Right lung (tissue), 5 donors: ENCODE measurements around the gene MN1. TPM values are rescaled to one million over a fixed set of nuclear protein-coding genes. Genes with fewer than 3 reads are reported as not detected.

Experiments used
- DNase-seq, 2 donors: peaks; one replicate each; pipeline ENCODE4 v3.0.0-alpha.2; 2013
- polyA plus RNA-seq, 5 donors: library from polyadenylated mRNA; unstranded; fragments of 120-200 nt; gene quantifications; one replicate each; pipeline versions ENCODE4 v1.2.1 to v1.2.3, GENCODE V29; 2013; ENCODE audit warnings: inconsistent platforms in 1 of 5, low replicate concordance in 1 of 5; ENCODE audit not compliant: insufficient read length in 5 of 5, insufficient read depth in 1 of 5

MN1 gene
- polyA plus RNA-seq, 5 donors: 2.1 to 3.1 (median 2.2) TPM

DNA sequence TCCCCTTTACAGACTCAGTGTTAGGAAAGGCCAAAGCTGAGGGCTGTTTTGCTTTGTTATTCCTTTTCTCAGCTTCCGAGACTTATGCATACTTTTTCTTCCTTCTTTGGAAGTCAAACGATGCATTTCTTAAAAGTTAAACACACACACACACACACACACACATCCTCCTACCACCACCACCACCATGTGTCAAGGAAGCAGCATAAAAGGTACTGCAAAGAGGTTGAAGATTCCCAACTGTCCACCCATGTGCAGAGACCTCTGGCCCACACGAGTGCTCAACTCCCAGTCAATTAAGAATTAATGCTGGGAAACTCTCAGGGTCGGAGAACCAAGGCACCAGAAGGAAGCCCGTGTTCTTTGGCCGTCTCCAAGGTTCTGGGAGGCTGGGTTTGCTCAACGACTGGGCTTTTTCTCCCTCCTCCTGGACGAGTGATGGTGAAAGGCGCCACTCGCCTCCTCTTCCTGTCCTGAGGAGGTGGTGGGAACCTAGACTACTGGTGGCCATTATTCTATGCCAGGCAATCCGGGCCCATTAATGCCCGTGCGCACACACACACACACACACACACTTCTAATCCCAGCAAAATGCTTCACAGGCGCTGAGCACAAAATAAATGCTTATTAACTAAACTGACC, 15.1 kb downstream of the MN1 start:
- DNase-seq: no peak

DNA sequence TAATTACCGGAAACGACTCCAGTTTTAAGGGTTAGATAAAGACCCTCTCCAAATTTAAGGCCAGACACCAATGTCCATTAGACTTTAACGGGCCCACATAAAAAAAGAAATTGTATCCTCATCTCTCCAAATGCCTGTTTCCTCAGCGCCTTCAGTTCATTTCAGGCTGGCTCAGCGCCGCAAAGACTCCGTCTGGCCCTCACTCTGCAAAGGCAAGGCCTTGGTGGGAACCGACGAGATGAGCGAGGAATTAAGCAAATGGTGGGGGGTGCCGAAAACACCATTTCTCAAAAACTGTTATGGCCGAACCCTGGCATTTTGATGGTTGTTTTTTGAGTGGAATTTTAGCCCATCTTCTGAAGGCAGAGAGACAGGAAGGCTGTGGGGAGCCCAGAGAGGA, 15.7 kb downstream of the MN1 start:
- DNase-seq: no peak

DNA sequence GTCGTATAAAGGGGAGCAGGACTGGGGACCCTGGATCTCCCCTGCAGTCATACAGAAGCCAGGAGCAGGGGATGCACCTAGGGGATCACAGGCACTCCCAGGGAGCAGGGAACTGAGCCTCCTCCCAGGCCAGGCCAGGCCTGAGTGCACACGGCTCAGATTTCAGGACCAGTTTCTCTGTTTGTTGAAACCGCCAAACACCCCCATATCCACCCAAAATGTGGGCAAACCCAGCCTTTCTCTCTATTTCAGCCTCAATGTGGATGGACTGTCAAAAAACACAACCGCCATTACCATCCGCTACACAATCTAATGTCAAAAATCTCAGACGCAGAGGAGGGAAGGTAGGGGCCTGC, 17.5 kb downstream of the MN1 start:
- DNase-seq: no peak

DNA sequence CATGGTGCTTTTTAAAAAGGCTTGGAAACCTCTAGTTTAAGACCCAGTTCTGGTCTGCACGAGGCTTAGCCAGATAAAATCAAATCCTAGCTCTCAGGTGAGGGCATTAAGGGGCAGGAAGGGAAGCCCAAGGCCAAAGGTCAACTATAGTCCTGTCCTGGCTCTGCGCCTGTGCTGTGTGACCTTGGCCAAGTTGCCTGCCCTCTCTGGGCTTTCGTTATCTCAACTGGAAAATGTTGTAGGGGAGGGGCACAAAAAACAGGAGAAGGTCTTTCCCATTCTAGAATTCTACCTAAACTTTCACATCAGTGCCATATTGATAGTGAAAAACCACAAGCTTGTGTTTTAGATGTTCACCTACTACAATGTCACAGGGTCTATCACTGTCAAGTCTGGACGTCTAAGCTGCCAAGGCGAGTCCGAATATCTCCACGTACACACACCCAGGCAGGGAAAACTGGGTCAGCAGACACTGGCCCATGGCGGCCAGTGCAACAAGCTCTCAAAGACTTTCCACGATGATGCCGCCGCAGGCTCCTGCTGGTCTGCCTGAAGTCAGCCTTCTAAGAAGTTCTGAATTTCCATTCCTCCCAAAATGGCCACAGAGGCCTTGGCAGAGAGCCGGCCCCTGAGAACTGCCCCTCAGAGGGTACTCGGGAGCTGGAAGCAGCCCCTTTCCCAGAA, 18.0 kb downstream of the MN1 start:
- no peak for DNase-seq

DNA sequence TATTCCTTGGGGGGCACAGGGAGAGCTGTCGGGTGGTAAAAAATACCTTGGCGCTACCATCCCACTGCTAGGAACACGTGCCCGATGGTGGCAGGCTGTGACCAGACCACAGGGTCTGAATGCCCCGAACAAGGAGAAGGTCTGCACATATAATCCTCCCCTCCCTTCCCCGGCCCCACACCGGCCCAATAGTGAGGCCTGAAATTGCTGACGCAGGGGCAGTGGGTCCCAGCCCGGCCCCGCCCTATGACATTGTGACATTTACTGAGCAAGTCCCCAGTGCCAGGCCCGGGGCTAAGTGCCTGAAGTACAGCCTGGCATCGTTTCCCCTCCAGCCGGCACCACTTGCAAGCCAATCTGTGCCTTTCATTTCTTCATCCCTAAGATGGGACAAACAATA, 19.5 kb downstream of the MN1 start:
- DNase-seq: no peak

DNA sequence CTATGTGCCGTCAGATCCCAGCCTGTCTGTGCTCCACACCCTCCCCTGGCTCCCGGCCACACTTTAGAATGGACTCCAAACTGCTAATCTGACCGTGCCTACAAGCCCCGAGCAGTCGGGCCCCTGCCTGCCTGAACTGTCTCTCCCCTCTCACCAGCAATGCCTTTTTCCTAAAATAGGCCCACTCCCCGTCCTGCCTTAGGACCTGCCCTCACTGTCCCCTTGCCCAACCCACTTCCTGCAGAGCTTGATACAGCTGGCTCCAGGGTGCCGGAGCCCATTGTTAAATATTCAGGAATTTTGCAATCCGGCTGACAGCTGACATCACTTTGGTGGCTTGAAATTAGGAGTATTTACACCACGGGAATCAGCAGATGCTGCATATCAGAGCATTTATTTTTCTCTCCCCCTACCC, 21.4 kb downstream of the MN1 start:
- no peak for DNase-seq

DNA sequence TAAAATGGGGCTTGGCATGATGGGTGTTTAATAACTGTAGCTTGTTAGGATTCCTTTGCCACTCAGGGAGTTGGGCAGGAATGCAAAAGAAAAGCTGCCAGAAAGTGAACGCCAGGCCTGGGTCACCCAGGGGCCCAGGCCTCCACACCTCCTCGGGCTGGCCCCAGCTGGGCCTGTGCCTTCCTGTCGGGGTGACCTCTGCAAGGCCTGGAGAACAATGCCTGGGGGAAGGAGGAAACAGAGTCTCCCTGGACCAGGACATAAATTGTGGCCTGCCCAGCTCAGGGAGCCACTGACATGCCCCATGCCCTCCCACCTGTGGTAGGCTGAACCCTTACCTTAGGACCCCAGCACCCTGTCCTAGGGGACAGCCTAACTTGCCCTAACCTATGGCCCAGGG, 21.9 kb downstream of the MN1 start:
- no peak for DNase-seq

DNA sequence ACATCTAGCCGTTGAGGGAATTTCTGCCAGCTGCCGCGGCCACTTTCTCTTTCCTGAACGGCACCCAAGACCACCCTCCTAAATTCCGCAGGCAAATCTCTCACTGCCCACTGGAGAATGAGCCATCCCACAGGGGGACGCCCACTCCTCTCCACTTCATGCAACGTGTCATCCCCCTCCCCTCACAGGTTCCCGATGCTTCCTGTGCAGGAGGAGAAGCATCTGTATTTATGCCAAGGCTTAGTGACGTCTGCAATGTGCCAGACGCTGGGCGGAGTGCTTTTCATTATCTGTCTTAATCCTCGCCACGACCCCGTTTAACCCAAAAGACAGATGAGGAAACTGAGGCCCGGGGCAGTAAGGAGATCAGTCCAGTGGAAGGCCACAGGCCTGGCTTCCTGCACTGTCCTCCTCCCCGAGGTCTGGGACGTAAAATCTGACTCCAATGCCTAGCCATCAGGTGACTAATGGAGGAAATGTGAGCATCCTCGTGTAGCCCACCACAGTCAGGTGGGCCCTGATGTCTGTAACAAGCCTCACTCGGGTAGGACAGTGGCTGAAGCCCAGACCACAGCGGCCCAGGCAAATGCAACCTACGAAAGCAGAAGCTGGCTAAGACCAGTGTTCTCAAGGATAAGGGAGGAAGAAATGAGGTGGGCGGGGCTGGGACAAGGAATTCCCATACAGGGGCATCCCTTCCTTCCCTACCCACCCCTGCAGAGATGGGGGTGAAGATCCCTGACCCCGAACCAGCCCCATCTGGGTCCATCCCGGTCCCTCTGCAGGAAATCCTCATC, 23.1 kb downstream of the MN1 start:
- DNase-seq: no peak

DNA sequence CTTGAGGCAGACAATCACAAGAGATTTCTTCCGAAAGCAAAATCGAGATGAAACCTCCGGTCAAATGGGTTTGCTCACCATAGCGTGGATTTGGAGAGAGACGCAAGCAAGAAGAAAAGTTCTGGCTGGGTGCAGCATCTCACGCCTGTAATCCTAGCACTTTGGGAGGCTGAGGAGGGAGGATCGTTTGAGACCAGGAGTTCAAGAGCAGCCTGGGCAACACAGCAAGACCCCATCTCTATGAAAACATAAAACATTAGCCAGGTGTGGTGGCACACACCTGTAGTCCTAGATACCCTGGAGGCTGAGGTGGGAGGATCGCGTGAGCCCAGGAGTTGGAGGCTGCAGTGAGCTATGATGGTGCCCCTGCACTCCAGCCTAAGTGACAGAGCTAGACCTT, 24.4 kb downstream of the MN1 start:
- no peak for DNase-seq

DNA sequence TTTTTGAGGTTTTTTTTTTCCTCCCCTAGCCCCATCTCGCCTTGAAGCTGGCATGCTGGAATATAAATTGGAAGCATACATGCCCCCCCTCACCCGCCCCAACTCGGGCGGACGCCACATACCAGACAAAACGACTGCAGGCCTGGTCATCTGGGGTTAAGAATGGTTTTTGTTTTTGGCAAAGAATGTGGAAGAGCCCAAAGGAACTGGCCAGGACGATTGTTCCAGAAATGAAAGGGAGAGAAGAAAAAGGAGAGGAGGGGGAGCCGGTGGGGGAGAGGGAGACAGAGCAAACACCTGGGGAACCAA, 25.0 kb downstream of the MN1 start:
- DNase-seq: no peak

DNA sequence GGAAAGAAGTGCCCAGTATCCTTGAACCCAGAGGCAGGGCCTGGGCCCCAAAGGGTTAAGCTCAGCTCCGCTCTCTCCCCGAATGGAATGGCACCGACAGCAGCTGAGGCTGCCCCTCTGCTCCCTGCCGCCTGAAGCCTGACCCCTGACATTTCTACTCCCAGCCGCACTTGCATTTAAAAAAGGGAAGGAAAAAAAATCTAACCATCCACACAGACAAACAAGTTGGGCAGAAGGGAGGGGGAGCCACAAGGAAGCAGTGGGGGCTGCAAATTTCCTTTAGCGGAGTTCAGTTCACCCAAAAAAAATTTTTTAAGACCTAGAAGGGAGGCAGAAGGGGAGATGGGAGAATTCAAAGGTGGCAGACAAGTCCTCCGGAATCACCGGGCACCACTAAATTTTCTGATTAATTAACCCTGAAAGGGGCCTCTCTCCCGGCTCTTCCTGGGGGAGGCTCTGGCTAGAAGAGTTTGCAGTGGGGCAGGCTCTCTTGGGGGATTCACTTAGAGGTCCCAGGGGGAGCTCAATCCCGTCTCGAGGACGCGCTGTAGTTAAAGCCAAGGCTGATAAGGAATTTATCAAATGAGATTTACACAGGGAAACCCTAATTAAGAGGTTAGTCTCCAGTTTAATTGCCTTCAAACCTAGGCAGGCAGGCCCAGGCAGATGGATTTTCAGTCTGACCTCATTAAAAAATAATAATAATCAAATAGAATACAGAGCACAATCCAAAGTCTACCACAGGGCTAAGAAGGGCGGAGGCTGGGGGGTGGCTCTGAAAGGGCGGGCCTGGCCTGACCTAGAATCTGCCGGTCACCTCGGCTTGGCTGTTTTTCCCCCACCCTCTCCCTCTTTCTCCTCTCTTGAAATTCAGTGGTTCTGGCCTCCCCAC, 25.6 kb downstream of the MN1 start:
- DNase-seq: no peak

DNA sequence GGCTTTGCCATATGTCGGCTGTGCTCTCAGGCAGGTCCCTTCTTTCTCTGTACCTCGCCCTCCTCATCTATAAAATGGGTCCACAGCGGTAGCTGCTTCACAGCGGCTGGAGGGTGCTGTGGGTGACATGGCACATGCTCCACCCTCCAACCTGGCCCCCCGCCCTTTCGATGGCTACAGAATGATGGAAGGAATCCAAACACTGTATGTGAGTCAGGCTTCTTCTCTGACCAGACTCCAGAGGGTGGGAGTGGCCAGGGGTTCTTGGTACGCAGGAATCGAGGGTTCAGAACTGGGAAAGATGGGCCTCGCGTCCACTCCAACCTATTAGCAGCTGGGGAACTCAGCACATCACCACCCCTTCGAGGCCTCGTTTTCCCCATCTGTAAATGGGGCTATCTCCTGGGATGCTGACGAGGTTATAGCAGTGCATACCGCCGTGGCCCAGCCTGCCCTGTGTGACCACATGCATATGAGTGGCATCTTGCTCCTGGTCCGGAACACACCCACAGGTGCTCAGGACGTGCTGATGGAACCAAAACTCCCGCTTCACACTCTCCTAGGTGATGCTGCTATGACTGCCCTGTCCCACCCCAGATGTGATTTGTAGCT, 26.4 kb downstream of the MN1 start:
- DNase-seq: no peak

DNA sequence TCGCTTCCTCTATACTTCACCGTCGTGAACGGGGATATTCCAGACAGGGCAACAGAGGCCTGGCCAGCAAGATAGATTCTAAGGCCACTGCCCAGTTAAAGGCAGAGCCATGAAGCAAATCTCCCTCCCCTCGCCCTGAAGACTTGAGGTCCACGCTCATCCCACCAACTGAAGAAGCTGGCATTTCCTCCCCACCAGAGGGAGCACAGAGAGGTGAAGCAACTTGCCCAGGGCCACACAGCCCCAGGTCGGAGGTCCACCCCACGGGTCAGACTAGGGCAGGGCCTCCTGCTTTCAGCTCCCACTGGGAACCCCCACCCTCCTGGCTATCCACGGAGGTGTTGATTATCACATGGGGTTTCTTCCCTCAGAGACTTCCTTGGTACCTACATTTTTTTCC, 27.4 kb downstream of the MN1 start:
- DNase-seq: no peak

DNA sequence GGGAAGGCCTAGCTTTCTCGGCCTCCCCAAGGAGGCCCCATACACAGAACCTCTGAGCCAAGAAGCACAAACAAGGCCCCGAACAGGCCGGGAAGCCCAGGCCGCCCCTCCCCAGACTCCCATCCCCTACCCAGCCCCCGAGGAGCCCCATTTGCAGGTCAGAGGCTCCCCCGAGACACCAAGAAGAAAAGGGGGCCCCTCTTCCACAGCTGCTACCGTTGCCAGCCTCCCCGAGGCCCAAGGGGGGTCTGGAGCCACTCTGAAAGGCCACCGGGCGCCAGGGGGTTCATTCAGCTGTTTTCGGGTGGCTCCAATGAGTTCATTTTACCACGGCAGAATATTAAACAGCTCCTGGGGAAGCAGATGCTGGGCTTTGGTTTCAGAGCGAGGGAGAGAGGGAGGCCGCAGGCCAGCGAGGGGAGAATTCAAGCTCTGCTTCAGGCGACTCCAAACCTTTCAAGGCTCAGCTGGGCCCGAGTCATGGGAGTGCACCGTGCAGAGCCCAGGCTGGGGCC, 28.5 kb downstream of the MN1 start:
- DNase-seq: no peak

DNA sequence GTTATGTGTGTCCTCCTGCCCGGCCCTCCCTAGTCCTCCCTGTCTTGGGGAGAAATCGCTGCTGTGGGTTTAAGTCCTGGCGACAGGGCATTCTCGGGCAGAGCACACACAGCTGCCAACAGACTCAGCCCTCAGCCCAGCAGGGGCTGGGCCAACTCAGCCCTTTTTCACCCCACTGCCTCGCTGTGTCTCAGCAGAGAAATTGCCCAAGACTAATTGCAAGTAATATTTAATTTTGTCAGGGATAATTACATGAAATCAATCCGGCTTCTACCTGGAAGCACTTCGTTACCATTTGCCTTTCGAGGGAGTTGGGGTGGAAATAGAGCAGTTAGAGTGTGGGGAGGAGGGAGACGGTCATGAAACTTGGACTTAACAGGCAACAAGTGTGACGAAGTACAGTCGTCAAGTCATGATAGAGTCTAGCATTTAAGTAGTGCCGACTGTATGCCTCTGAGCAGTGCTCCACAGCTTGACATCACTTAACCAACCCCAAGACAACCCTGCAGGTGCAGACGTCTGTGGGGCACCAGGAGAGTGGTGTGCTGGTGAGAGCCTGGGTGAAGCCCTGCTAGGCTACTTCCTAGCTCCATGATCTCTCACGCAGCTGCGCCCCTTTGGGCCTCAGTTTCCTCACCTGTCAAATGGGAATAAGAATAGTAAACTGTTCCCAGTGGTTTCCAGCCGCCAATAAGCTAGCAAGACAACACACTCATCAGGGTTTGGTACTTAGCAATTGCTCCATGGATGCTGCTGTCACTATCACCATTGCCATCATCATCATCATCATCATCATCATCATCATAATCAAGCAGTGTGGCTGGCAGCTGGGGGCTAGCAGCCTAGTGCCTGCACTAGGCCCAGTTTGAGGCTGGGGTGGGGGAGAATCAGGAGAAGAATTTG, 29.2 kb downstream of the MN1 start:
- DNase-seq: no peak

DNA sequence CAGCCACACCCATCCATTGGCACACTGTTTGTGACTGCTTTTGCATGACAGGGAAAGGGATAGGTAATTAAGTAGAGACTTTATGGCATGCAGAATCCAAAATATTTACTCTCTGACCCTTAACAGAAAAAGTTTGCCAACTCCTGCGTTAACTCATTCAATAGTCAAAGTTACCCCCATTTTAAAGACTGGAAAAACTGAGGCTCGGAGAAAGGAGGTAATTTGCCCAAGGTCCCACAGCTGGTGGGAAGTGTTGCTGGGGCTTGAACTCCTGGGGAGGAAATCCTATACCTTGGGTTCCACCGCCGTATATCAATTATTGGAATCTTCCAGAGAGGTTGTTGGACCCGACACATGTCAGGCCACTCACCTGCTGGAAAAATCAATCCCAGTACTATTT, 29.9 kb downstream of the MN1 start:
- DNase-seq: no peak

DNA sequence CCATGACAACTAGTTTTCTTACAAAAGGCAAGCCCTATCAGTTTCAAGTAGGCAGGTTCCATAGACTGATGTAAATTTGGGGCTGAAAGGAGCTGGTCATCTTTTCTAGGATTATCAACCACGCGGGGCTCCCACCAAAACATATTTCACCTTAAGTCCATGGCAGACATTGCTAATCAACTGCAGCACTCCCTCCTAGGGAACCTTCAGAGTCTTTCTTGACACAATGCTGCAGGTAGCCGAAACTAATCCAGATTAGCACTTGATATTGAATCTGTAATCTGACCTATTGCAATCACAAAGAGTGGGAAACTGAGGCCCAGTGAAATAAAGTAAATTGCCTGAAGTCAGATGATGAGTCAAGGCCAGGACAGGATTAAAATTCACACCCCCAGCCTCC, 32.5 kb downstream of the MN1 start:
- DNase-seq: no peak

DNA sequence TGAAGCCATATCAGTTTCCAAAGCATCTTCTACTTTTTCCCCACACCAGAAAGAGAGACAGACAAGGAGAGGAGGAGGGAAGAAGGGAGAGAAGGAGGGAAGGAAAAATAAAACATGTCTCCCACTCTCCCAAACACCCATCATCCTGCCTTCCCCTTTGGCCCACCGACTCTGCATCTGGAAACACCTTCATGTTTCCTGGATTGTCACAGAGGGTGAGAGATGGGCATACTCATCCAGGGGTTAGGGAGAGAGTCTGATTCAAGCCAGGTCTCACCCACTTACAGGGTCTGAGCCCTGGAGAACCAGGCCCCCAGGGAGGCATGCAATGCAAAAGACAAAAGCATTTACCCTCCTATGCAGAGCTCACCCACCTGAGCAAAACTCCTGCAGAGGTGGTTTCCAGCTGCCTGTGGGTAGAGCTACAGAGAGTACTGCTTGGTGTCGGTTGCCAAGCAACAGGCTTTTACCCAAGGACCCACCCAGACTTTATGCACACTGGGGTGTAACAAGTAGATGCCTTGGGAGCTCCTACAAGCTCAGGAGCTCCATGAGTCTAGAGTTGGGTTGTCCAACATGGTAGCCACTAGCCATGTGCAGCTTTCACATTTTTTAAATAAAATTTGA, 33.4 kb downstream of the MN1 start:
- no peak for DNase-seq

DNA sequence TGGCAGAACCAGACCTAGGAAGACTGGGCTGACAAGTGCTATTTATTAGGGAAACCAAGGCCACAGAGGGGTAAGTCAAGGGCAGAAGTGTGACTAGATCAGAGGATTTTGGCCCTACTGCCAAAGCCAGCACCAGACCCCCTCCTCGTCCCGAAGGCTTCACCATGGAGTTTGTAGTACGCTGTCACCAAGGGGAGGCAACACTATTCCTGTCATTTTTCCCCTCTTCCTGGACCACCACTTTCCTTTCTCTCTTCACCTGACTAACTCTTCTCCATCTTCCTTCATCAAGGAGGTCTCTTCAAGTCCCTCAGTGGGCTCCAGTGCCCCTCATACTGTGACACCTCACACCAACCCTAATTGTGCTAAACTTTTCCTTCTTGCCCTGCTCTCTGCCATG, 34.9 kb downstream of the MN1 start:
- DNase-seq: no peak

DNA sequence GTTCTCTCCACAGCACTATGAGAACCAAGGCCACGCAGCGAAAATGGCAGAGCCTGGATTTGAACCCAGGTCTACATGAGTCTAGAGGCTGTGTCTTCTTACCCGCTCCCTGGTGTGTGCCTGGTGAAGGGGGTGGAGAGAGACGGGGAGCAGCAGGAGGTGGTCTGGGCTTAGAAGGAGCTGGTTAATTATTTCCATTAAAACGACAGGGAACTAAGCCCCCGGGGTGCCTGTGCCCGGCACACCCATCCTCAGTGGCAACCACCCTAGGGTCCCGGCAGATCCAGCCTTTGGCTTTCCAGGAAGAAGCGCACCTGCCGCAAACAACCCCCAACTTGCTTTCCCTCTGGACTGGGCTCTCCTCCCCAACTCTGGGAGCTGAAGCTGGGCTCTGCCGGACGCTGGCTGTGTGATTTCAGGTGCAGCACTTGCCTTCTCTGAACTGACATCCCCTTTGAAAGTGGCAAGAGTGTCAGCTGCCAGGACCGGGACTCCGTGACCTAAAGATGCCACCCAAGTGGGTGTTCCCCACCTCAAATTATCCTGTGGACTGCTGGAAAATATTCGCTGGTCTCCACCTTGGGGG, 35.8 kb downstream of the MN1 start:
- DNase-seq: no peak
